Endothelial cell of umbilical vein (primary cell): ENCODE data around the gene ASB14.

Source experiments
- CTCF ChIP-seq, 2 donors: IDR thresholded peaks; 1 replicate in 1 of 2; 2 replicates in 1 of 2; pipeline ENCODE4 v1.5.1; 2011; ENCODE audit warnings: low read length in 2 of 2, mild to moderate bottlenecking in 2 of 2, moderate library complexity in 2 of 2, control low read depth in 1 of 2, inconsistent platforms in 1 of 2, low read depth in 1 of 2; ENCODE audit not compliant: insufficient read depth in 1 of 2; ENCODE audit errors: extremely low read depth in 1 of 2
- POLR2A ChIP-seq: IDR thresholded peaks from 2 replicates; pipeline ENCODE4 v1.6.1; 2012; ENCODE audit warnings: low read depth, mild to moderate bottlenecking, control low read depth, low read length

- TF ChIP-seq CTCF (IDR thresholded peaks at IDR 0.05; ENCODE audit: extremely low read depth in 1 of 2, insufficient read depth in 1 of 2, low read depth in 1 of 2, low read length in 2 of 2) (no peak), POLR2A (no peak)
These were observed 17.1 kb downstream of the ASB14 start for GRCh38 chr3:57275393-57275792.
